H1 (cell line): ENCODE data around the gene ZNF333. TPM values are rescaled to one million over a fixed set of nuclear protein-coding genes. Genes with fewer than 3 reads are reported as not detected.

Source experiments
- CTCF ChIA-PET: fragments of 300-600 bp; sonication (Branson Sonifier 250); formaldehyde crosslinking; loops from one replicate; lab custom pipeline; 2021; ENCODE audit not compliant: partially characterized antibody; lab: Charles Lee
- POLR2A ChIA-PET: fragments of 300-600 bp; sonication (Branson Sonifier 250); formaldehyde crosslinking; loops from one replicate; lab custom pipeline; 2021; ENCODE audit warnings: inconsistent platforms; ENCODE audit not compliant: partially characterized antibody; lab: Charles Lee
- DNase-seq, 2 experiments: peaks; one replicate each; pipeline versions ENCODE4 v3.0.0 to v3.0.0-alpha.2; 2010 to 2022; ENCODE audit warnings: low spot score in 2 of 2, low read depth in 1 of 2, mixed read lengths in 1 of 2
- FAIRE-seq: peaks from 2 replicates; lab custom pipeline; 2011; peaks lifted over from hg19 to GRCh38; lab: Jason Lieb, UNC
- H2AFZ ChIP-seq: 2 replicates; pipeline ENCODE4 v1.8.1; 2012; ENCODE audit warnings: low read length, inconsistent platforms
- H2AK5ac ChIP-seq: 2 replicates; pipeline ENCODE4 v1.6.1; 2013; ENCODE audit warnings: low read depth, low read length
- H2BK120ac ChIP-seq: replicated peaks from 2 replicates; pipeline ENCODE3; 2013; ENCODE audit warnings: low read depth, low read length, inconsistent platforms
- H2BK12ac ChIP-seq: 2 replicates; pipeline ENCODE4 v1.6.1; 2013; ENCODE audit warnings: low read depth, low read length
- H2BK15ac ChIP-seq: 2 replicates; pipeline ENCODE4 v1.6.1; 2013; ENCODE audit warnings: low read length
- H2BK20ac ChIP-seq: 2 replicates; pipeline ENCODE4 v1.6.1; 2013; ENCODE audit warnings: low read length
- H2BK5ac ChIP-seq: 2 replicates; pipeline ENCODE4 v1.6.1; 2013; ENCODE audit warnings: low read depth, low read length
- H3K14ac ChIP-seq: 2 replicates; pipeline ENCODE4 v1.6.1; 2013; ENCODE audit warnings: inconsistent platforms; ENCODE audit not compliant: insufficient read length
- H3K18ac ChIP-seq: 2 replicates; pipeline ENCODE4 v1.6.1; 2013; ENCODE audit warnings: low read length; ENCODE audit errors: extremely low read depth
- H3K23ac ChIP-seq: 2 replicates; pipeline ENCODE4 v1.6.1; 2013; ENCODE audit warnings: inconsistent platforms; ENCODE audit not compliant: insufficient read length
- H3K23me2 ChIP-seq: 2 replicates; pipeline ENCODE4 v1.6.1; 2013; ENCODE audit warnings: low read depth, low read length
- H3K27ac ChIP-seq: 2 replicates; pipeline ENCODE4 v1.6.1; 2011; ENCODE audit warnings: low read depth, low read length, inconsistent platforms
- H3K27me3 ChIP-seq, 4 experiments: replicated peaks in 1 of 4; 1 replicate in 1 of 4; 2 replicates in 3 of 4; pipeline versions ENCODE4 v1.6.1 to v1.8.1; 2011 to 2013; ENCODE audit warnings: low read length in 3 of 4, mild to moderate bottlenecking in 3 of 4, inconsistent platforms in 2 of 4, mixed read lengths in 2 of 4, moderate library complexity in 1 of 4; ENCODE audit not compliant: control insufficient read depth in 3 of 4, insufficient read depth in 3 of 4; ENCODE audit errors: extremely low read depth in 1 of 4
- H3K36me3 ChIP-seq, 4 experiments: 2 replicates each; pipeline versions ENCODE4 v1.6.1 to v1.8.1; 2011 to 2013; ENCODE audit warnings: mild to moderate bottlenecking in 4 of 4, low read length in 3 of 4, moderate library complexity in 2 of 4, control low read depth in 1 of 4, inconsistent platforms in 1 of 4; ENCODE audit not compliant: insufficient read depth in 4 of 4, control insufficient read depth in 2 of 4
- H3K4ac ChIP-seq: replicated peaks from 2 replicates; pipeline ENCODE3; 2013; ENCODE audit warnings: low read length, low read depth, mixed read lengths, inconsistent platforms; ENCODE audit not compliant: insufficient read length
- H3K4me1 ChIP-seq, 4 experiments: replicated peaks in 1 of 4; 1 replicate in 1 of 4; 2 replicates in 3 of 4; pipeline versions ENCODE4 v1.6.1 to v1.8.1; 2011 to 2013; ENCODE audit warnings: low read length in 3 of 4, inconsistent platforms in 2 of 4, mixed read lengths in 1 of 4; ENCODE audit not compliant: insufficient read depth in 4 of 4, control insufficient read depth in 3 of 4
- H3K4me2 ChIP-seq, 2 experiments: 2 replicates each; pipeline versions ENCODE4 v1.6.1 to v1.8.1; 2011 to 2013; ENCODE audit warnings: low read depth in 2 of 2, low read length in 2 of 2, control low read depth in 1 of 2, inconsistent platforms in 1 of 2, mild to moderate bottlenecking in 1 of 2; ENCODE audit not compliant: insufficient read depth in 1 of 2
- H3K4me3 ChIP-seq, 4 experiments: fragments of 200-600, 300-600 bp in 1 of 4; sonication (generic), shearing (Covaris generic), sonication (Bioruptor Twin) in 1 of 4; 2 replicates each; pipeline versions ENCODE4 v1.5.1 to v1.8.1; 2011 to 2016; ENCODE audit warnings: low read length in 4 of 4, low read depth in 3 of 4, control low read depth in 2 of 4, inconsistent platforms in 2 of 4, mild to moderate bottlenecking in 2 of 4, mixed read lengths in 1 of 4, moderate library complexity in 1 of 4; ENCODE audit not compliant: insufficient read depth in 2 of 4; ENCODE audit errors: extremely low read depth in 1 of 4
- H3K56ac ChIP-seq: replicated peaks from 2 replicates; pipeline ENCODE3; 2013; ENCODE audit warnings: low read depth, mild to moderate bottlenecking, mixed read lengths, low read length, inconsistent platforms; ENCODE audit not compliant: insufficient read length
- H3K79me1 ChIP-seq: 2 replicates; pipeline ENCODE4 v1.6.1; 2013; ENCODE audit warnings: low read depth, low read length, control low read depth
- H3K79me2 ChIP-seq, 2 experiments: 2 replicates each; pipeline versions ENCODE4 v1.6.1 to v1.8.1; 2012 to 2013; ENCODE audit warnings: low read length in 2 of 2, mild to moderate bottlenecking in 2 of 2, inconsistent platforms in 1 of 2; ENCODE audit not compliant: insufficient read depth in 2 of 2, control insufficient read depth in 1 of 2
- H3K9ac ChIP-seq, 4 experiments: replicated peaks in 1 of 4; 1 replicate in 1 of 4; 2 replicates in 3 of 4; pipeline versions ENCODE4 v1.6.1 to v1.8.1; 2011 to 2013; ENCODE audit warnings: low read depth in 3 of 4, low read length in 3 of 4, control low read depth in 2 of 4, mild to moderate bottlenecking in 2 of 4, moderate library complexity in 2 of 4, inconsistent platforms in 1 of 4; ENCODE audit errors: extremely low read depth in 1 of 4
- H3K9me3 ChIP-seq, 2 experiments: 2 replicates each; pipeline versions ENCODE4 v1.6.1 to v1.8.1; 2012 to 2013; ENCODE audit warnings: mild to moderate bottlenecking in 2 of 2, moderate library complexity in 2 of 2, control low read depth in 1 of 2, inconsistent platforms in 1 of 2, low read depth in 1 of 2, low read length in 1 of 2, mixed read lengths in 1 of 2; ENCODE audit not compliant: insufficient read depth in 2 of 2
- H4K20me1 ChIP-seq, 2 experiments: replicated peaks in 1 of 2; 2 replicates each; pipeline versions ENCODE3 to v1.8.1; 2011 to 2013; ENCODE audit warnings: inconsistent platforms in 2 of 2, low read length in 2 of 2, mild to moderate bottlenecking in 1 of 2; ENCODE audit not compliant: insufficient read depth in 2 of 2, control insufficient read depth in 1 of 2
- H4K5ac ChIP-seq: 2 replicates; pipeline ENCODE4 v1.6.1; 2013; ENCODE audit warnings: low read length, low read depth, mixed read lengths, inconsistent platforms; ENCODE audit not compliant: insufficient read length
- H4K8ac ChIP-seq: 2 replicates; pipeline ENCODE4 v1.8.0; 2013; ENCODE audit warnings: mild to moderate bottlenecking, moderate library complexity, low read length, inconsistent platforms; ENCODE audit not compliant: insufficient read depth; ENCODE audit errors: extremely low read depth
- H4K91ac ChIP-seq: replicated peaks from 2 replicates; pipeline ENCODE3; 2013; ENCODE audit warnings: low read length, mixed read lengths, inconsistent platforms; ENCODE audit not compliant: insufficient read length
- BACH1 ChIP-seq: IDR thresholded peaks from 2 replicates; pipeline ENCODE4 v1.6.1; 2012; ENCODE audit warnings: low read length, improper control_type of control experiment
- CBX5 ChIP-seq: fragments of 300-800, 300-1000 bp; sonication (generic); IDR thresholded peaks from 2 replicates; pipeline ENCODE4 v1.7.1; 2016; ENCODE audit warnings: antibody characterized with exemption, low read length, low read depth
- CEBPB ChIP-seq: IDR thresholded peaks from 2 replicates; pipeline ENCODE4 v1.6.1; 2012; ENCODE audit warnings: low read depth, low read length
- CHD2 ChIP-seq: IDR thresholded peaks from 2 replicates; pipeline ENCODE4 v1.6.1; 2012; ENCODE audit warnings: low read length, improper control_type of control experiment
- GABPA ChIP-seq: IDR thresholded peaks from 2 replicates; pipeline ENCODE4 v1.6.1; 2011; ENCODE audit warnings: mild to moderate bottlenecking, low read length, moderate library complexity, borderline replicate concordance; ENCODE audit not compliant: insufficient read depth
- NRF1 ChIP-seq: IDR thresholded peaks from 2 replicates; pipeline ENCODE4 v1.6.1; 2011; ENCODE audit warnings: mild to moderate bottlenecking, low read depth, low read length, improper control_type of control experiment
- POU5F1 ChIP-seq: IDR thresholded peaks from 2 replicates; pipeline ENCODE4 v1.6.1; 2011; ENCODE audit warnings: low read depth, mild to moderate bottlenecking, low read length, moderate library complexity
- RBBP5 ChIP-seq: IDR thresholded peaks from 2 replicates; pipeline ENCODE4 v1.7.1; 2012; ENCODE audit warnings: low read depth, mild to moderate bottlenecking, inconsistent platforms, low read length, moderate library complexity, borderline replicate concordance
- SUZ12 ChIP-seq: fragments of 200-600 bp; sonication (generic); IDR thresholded peaks from 2 replicates; pipeline ENCODE4 v1.6.1; 2012; ENCODE audit warnings: mild to moderate bottlenecking, inconsistent platforms, low read length, moderate library complexity, mixed read lengths
- WGBS, 2 experiments: shearing (Covaris generic) in 1 of 2; methylation state at CpG; one replicate each; pipeline versions ENCODE4 v1.1.6 to v1.1.7; 2013 to 2015; ENCODE audit warnings: low lambda C conversion rate in 2 of 2, mixed read lengths in 2 of 2, inconsistent platforms in 1 of 2, low coverage in 1 of 2, missing lambda C conversion rate in 1 of 2; ENCODE audit not compliant: insufficient replicate concordance in 2 of 2, insufficient coverage in 1 of 2, insufficient read length in 1 of 2; ENCODE audit errors: extremely low coverage in 1 of 2, missing lambda C conversion rate in 1 of 2; 5-methylcytosine and 5-hydroxymethylcytosine counted together
- polyA plus RNA-seq, 7 experiments: library from polyadenylated mRNA; depleted of rRNA in 3 of 7; stranded (reverse) in 5 of 7; unstranded in 2 of 7; fragments of >200 nt in 5 of 7; fragments of 200-250 nt in 2 of 7; gene quantifications; 1 replicate in 5 of 7; 2 replicates in 1 of 7; 4 replicates in 1 of 7; pipeline versions ENCODE4 v1.2.1 to v1.2.3, GENCODE V29; 2011 to 2013; ENCODE audit warnings: missing spikeins in 2 of 7, mixed read lengths in 2 of 7
- total RNA-seq: library from RNA; stranded (reverse); fragmentation: NEBNext Ultra II Directional; extraction: Animal tissue kit (Norgen Biotek cat#: 25700); gene quantifications from 2 replicates; pipeline ENCODE4 v1.2.1, GENCODE V29; 2021
- TF ChIP-seq, protein P1 (sequence below): IDR thresholded peaks from 2 replicates; pipeline ENCODE4 v1.6.1; 2011; ENCODE audit warnings: low read length, improper control_type of control experiment
- TF ChIP-seq, protein P2 (sequence below), 3 experiments: IDR thresholded peaks; 1 replicate in 2 of 3; 2 replicates in 1 of 3; pipeline versions ENCODE4 v1.5.1 to v1.6.1; 2011; ENCODE audit warnings: low read length in 3 of 3, mild to moderate bottlenecking in 3 of 3, inconsistent platforms in 2 of 3, low read depth in 1 of 3, moderate library complexity in 1 of 3; ENCODE audit not compliant: insufficient read depth in 1 of 3; ENCODE audit errors: control extremely low read depth in 1 of 3

ZNF333 gene
- total and polyA plus RNA-seq, 2 of the 8 experiments (the other 6 are each of a cell fraction or from before 2014, with no cell fraction given): 7.3 to 8.4 TPM

DNA sequence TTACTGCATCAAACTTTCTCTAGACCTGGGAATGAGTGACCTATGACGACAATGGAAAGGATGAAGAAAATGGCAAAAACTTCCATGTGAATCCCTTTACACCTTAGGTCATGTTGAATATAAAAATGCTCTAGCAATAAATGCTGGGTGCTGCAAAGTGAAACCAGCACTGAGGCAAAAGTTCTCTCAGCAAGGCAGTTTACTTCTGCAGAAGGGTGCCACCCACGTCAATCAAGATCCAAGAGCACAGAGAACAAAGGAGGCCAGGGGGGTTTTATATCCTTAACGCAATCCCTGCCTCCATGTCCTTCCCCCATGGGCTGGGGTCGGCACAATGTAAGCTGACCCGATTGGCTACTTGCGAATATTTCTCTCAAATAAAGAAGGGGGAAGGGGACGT is 38.7 kb downstream of the ZNF333 start:
- FAIRE-seq (no peak), DNase-seq (no peak)
- Histone ChIP-seq H3K23ac (no peak overlapping the region), H4K5ac (no peak overlapping the region), H3K79me2 (no peaks in the 10 kb centered on the region), H3K27me3 (no peaks in the 10 kb centered on the region; a peak in 1 of 7 replicates), H3K79me1 (no peaks in the 10 kb centered on the region), H3K18ac (no peak overlapping the region), H3K56ac (no peak overlapping the region), H3K4me2 (no peak overlapping the region), H3K27ac (no peak overlapping the region), H3K9me3 (peaks cover 29 to 38% of the 10 kb centered on the region in 2 experiments), H3K14ac (no peak overlapping the region), H3K36me3 (no peaks in the 10 kb centered on the region; a peak in 1 of 8 replicates), H2BK120ac (no peak overlapping the region), H3K4me3 (no peak overlapping the region), H4K8ac (no peak overlapping the region), H4K91ac (no peak overlapping the region), H3K4ac (no peak overlapping the region), H2BK15ac (no peak overlapping the region), H2AFZ (no peak overlapping the region), H3K4me1 (no peaks in the 10 kb centered on the region; a peak in 2 of 7 replicates), H2BK12ac (no peak overlapping the region), H2BK5ac (no peak overlapping the region), H2AK5ac (no peak overlapping the region), H2BK20ac (no peak overlapping the region), H4K20me1 (no peaks in the 10 kb centered on the region), H3K23me2 (no peaks in the 10 kb centered on the region), H3K9ac (no peak overlapping the region)
- WGBS, 2 experiments: 84% methylated on average over 7 of the region's 7 CpGs; no CpG with 5 or more reads in 1 of the 2 experiments
- ChIA-PET POLR2A (interaction anchor here (0.6 kb wide), 1 partner anchor 10 kb away, joined by 3 read pairs; no protein-coding TSS in a partner anchor), CTCF (no interaction called here)
- TF ChIP-seq, protein P1, sequence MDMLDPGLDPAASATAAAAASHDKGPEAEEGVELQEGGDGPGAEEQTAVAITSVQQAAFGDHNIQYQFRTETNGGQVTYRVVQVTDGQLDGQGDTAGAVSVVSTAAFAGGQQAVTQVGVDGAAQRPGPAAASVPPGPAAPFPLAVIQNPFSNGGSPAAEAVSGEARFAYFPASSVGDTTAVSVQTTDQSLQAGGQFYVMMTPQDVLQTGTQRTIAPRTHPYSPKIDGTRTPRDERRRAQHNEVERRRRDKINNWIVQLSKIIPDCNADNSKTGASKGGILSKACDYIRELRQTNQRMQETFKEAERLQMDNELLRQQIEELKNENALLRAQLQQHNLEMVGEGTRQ: no peak
- TF ChIP-seq POU5F1 (no peak), SUZ12 (no peak), NRF1 (no peak), RBBP5 (no peak), CEBPB (no peak), CHD2 (no peak), CBX5 (no peak), GABPA (no peak), BACH1 (no peak)
- TF ChIP-seq, protein P2, sequence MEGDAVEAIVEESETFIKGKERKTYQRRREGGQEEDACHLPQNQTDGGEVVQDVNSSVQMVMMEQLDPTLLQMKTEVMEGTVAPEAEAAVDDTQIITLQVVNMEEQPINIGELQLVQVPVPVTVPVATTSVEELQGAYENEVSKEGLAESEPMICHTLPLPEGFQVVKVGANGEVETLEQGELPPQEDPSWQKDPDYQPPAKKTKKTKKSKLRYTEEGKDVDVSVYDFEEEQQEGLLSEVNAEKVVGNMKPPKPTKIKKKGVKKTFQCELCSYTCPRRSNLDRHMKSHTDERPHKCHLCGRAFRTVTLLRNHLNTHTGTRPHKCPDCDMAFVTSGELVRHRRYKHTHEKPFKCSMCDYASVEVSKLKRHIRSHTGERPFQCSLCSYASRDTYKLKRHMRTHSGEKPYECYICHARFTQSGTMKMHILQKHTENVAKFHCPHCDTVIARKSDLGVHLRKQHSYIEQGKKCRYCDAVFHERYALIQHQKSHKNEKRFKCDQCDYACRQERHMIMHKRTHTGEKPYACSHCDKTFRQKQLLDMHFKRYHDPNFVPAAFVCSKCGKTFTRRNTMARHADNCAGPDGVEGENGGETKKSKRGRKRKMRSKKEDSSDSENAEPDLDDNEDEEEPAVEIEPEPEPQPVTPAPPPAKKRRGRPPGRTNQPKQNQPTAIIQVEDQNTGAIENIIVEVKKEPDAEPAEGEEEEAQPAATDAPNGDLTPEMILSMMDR (IDR thresholded peaks at IDR 0.05; ENCODE audit: control extremely low read depth in 1 of 3, insufficient read depth in 1 of 3, low read depth in 1 of 3, low read length in 3 of 3): no peak
